H9 (cell line): ENCODE results near the gene RACGAP1. TPM values are rescaled to one million over a fixed set of nuclear protein-coding genes. Genes with fewer than 3 reads are reported as not detected.

Source experiments
- DNase-seq: peaks from one replicate; pipeline ENCODE4 v3.0.0-alpha.2; 2017
- H2AFZ ChIP-seq: one replicate; pipeline ENCODE4 v1.6.1; 2013; ENCODE audit warnings: mild to moderate bottlenecking, low read length, control low read depth, moderate library complexity
- H2AK5ac ChIP-seq: 2 replicates; pipeline ENCODE4 v1.6.1; 2013; ENCODE audit warnings: low read length, control low read depth, mixed read lengths; ENCODE audit not compliant: insufficient read length
- H2BK120ac ChIP-seq: one replicate; pipeline ENCODE4 v1.6.1; 2013; ENCODE audit warnings: low read depth, mild to moderate bottlenecking, low read length, control low read depth, inconsistent platforms; ENCODE audit not compliant: poor library complexity, severe bottlenecking
- H2BK12ac ChIP-seq: 2 replicates; pipeline ENCODE4 v1.6.1; 2013; ENCODE audit warnings: low read length, control low read depth, mixed read lengths, low read depth; ENCODE audit not compliant: insufficient read length
- H2BK15ac ChIP-seq: 2 replicates; pipeline ENCODE4 v1.6.1; 2013; ENCODE audit warnings: low read depth, low read length, control low read depth
- H2BK20ac ChIP-seq: one replicate; pipeline ENCODE4 v1.6.1; 2013; ENCODE audit warnings: low read depth, mild to moderate bottlenecking, low read length, control low read depth, inconsistent platforms; ENCODE audit not compliant: poor library complexity, severe bottlenecking
- H2BK5ac ChIP-seq: 2 replicates; pipeline ENCODE4 v1.6.1; 2013; ENCODE audit warnings: low read length, control low read depth, mixed read lengths; ENCODE audit not compliant: insufficient read length
- H3K14ac ChIP-seq: 2 replicates; pipeline ENCODE4 v1.6.1; 2013; ENCODE audit warnings: low read length, control low read depth; ENCODE audit not compliant: insufficient read depth
- H3K18ac ChIP-seq: 2 replicates; pipeline ENCODE4 v1.6.1; 2013; ENCODE audit warnings: low read depth, mild to moderate bottlenecking, mixed read lengths, low read length, control low read depth; ENCODE audit not compliant: insufficient read length
- H3K23ac ChIP-seq: 2 replicates; pipeline ENCODE4 v1.6.1; 2013; ENCODE audit warnings: low read length, control low read depth, mixed read lengths, low read depth; ENCODE audit not compliant: insufficient read length
- H3K23me2 ChIP-seq: 2 replicates; pipeline ENCODE4 v1.6.1; 2013; ENCODE audit warnings: low read depth, mild to moderate bottlenecking, mixed read lengths, low read length, control low read depth; ENCODE audit not compliant: insufficient read length, poor library complexity, severe bottlenecking
- H3K27ac ChIP-seq: 2 replicates; pipeline ENCODE4 v1.5.1; 2013; ENCODE audit warnings: low read length, control low read depth, mixed read lengths, low read depth; ENCODE audit not compliant: insufficient read length
- H3K27me3 ChIP-seq: 2 replicates; pipeline ENCODE4 v1.6.1; 2013; ENCODE audit warnings: low read length, control low read depth, inconsistent platforms; ENCODE audit not compliant: insufficient read depth
- H3K4ac ChIP-seq: 2 replicates; pipeline ENCODE4 v1.6.1; 2013; ENCODE audit warnings: low read depth, mild to moderate bottlenecking, control low read depth, inconsistent platforms, low read length, moderate library complexity
- H3K4me1 ChIP-seq: 2 replicates; pipeline ENCODE4 v1.6.1; 2013; ENCODE audit warnings: low read length, control low read depth, inconsistent platforms; ENCODE audit not compliant: insufficient read depth
- H3K4me2 ChIP-seq: 2 replicates; pipeline ENCODE4 v1.6.1; 2013; ENCODE audit warnings: low read length, control low read depth, mixed read lengths; ENCODE audit not compliant: insufficient read length, insufficient read depth
- H3K56ac ChIP-seq: 2 replicates; pipeline ENCODE4 v1.6.1; 2013; ENCODE audit warnings: low read depth, mild to moderate bottlenecking, mixed read lengths, low read length, control low read depth; ENCODE audit not compliant: insufficient read length
- H3K79me1 ChIP-seq: 2 replicates; pipeline ENCODE4 v1.6.1; 2013; ENCODE audit warnings: low read depth, mild to moderate bottlenecking, moderate library complexity, low read length, control low read depth, inconsistent platforms; ENCODE audit not compliant: insufficient read depth, poor library complexity, severe bottlenecking
- H3K79me2 ChIP-seq: 2 replicates; pipeline ENCODE4 v1.6.1; 2013; ENCODE audit warnings: low read length, control low read depth, inconsistent platforms; ENCODE audit not compliant: insufficient read depth
- H3K9ac ChIP-seq: 2 replicates; pipeline ENCODE4 v1.6.1; 2013; ENCODE audit warnings: low read length, control low read depth, mixed read lengths; ENCODE audit not compliant: insufficient read length; ENCODE audit errors: extremely low read depth
- H3K9me3 ChIP-seq: one replicate; pipeline ENCODE4 v1.6.1; 2013; ENCODE audit warnings: low read depth, low read length, inconsistent platforms; ENCODE audit not compliant: control insufficient read depth
- H3T11ph ChIP-seq: one replicate; pipeline ENCODE4 v1.6.1; 2013; ENCODE audit warnings: mild to moderate bottlenecking, low read length, control low read depth, inconsistent platforms
- H4K20me1 ChIP-seq: one replicate; pipeline ENCODE4 v1.6.1; 2013; ENCODE audit not compliant: control insufficient read depth, insufficient read length, insufficient read depth
- H4K5ac ChIP-seq: 2 replicates; pipeline ENCODE4 v1.6.1; 2013; ENCODE audit warnings: low read depth, mild to moderate bottlenecking, mixed read lengths, low read length, control low read depth; ENCODE audit not compliant: insufficient read length
- H4K8ac ChIP-seq: replicated peaks from 2 replicates; pipeline ENCODE4 v1.6.1; 2013; ENCODE audit warnings: low read length, control low read depth, mixed read lengths, low read depth; ENCODE audit not compliant: insufficient read length
- H4K91ac ChIP-seq: 2 replicates; pipeline ENCODE4 v1.6.1; 2013; ENCODE audit warnings: low read depth, mild to moderate bottlenecking, moderate library complexity, mixed read lengths, low read length, control low read depth; ENCODE audit not compliant: insufficient read length
- H3K27ac Mint-ChIP-seq, 3 experiments: 2 replicates in 2 of 3; 3 replicates in 1 of 3; pipeline ENCODE4 v1.8.0; 2020 to 2021; ENCODE audit warnings: mixed read lengths in 3 of 3, mild to moderate bottlenecking in 1 of 3, moderate library complexity in 1 of 3
- H3K27me3 Mint-ChIP-seq: 2 replicates; pipeline ENCODE4 v1.8.0; 2021; ENCODE audit warnings: low read depth, mild to moderate bottlenecking, moderate library complexity, mixed read lengths
- H3K36me3 Mint-ChIP-seq, 3 experiments: 2 replicates in 2 of 3; 3 replicates in 1 of 3; pipeline ENCODE4 v1.8.0; 2020 to 2021; ENCODE audit warnings: low read depth in 3 of 3, mixed read lengths in 3 of 3; ENCODE audit not compliant: insufficient read depth in 1 of 3
- H3K4me1 Mint-ChIP-seq, 2 experiments: 2 replicates each; pipeline ENCODE4 v1.8.0; 2020; ENCODE audit warnings: mixed read lengths in 2 of 2
- H3K4me3 Mint-ChIP-seq, 2 experiments: 2 replicates in 1 of 2; 3 replicates in 1 of 2; pipeline ENCODE4 v1.8.0; 2020 to 2021; ENCODE audit warnings: mild to moderate bottlenecking in 2 of 2, mixed read lengths in 2 of 2, moderate library complexity in 1 of 2
- H3K9me3 Mint-ChIP-seq, 2 experiments: 2 replicates in 1 of 2; 3 replicates in 1 of 2; pipeline ENCODE4 v1.8.0; 2020; ENCODE audit warnings: mild to moderate bottlenecking in 2 of 2, mixed read lengths in 2 of 2, moderate library complexity in 1 of 2
- WGBS: extraction: QIAGEN DNeasy Blood & Tissue Kit; methylation state at CpG from one replicate; pipeline ENCODE4 v1.1.7; 2013; ENCODE audit warnings: missing lambda C conversion rate, low lambda C conversion rate, mixed read lengths; ENCODE audit not compliant: insufficient read length; ENCODE audit errors: extremely low coverage; 5-methylcytosine and 5-hydroxymethylcytosine counted together
- total RNA-seq: library from RNA; stranded (reverse); gene quantifications from 2 replicates; pipeline ENCODE4 v1.2.1, GENCODE V29; 2021
- TF ChIP-seq, protein P1 (sequence below): fragments of 200-600 bp; sonication (generic); conservative IDR thresholded peaks from 3 replicates; pipeline ENCODE4 v1.8.0; 2021; ENCODE audit warnings: antibody characterized with exemption, mild to moderate bottlenecking

RACGAP1 gene
- total RNA-seq, 1 experiment from 2014 or later: 64.8 TPM

DNA sequence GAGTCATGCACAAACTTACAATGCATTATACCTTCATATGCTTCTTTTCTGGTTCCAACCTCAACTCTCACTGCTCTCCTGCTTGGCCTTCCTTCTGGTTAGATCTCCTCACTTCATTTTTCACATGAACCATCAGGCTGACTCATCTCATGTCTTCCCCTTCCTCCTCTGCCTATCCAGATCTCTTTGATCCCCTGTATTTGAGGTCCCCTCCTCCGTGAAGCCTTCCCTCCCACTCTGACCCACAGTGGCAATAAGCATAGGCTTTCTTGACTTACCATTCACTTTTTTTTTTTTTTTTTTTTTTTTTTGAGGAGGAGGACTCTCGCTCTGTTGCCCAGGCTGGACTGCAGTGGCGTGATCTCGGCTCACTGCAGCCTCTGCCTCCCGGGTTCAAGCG lies 17.4 kb upstream of the RACGAP1 start:
- DNase-seq: no peak
- Histone ChIP-seq H2AFZ (no peak overlapping the region), H3K14ac (no peak overlapping the region), H2BK12ac (no peak overlapping the region), H3T11ph (no peak overlapping the region), H3K56ac (no peak overlapping the region), H2AK5ac (no peak overlapping the region), H4K91ac (no peak overlapping the region), H2BK20ac (no peak overlapping the region), H3K4ac (no peak overlapping the region), H3K4me2 (no peak overlapping the region), H2BK120ac (no peak overlapping the region), H3K27ac (no peak overlapping the region), H3K23me2 (no peaks in the 10 kb centered on the region), H3K23ac (no peak overlapping the region), H3K27me3 (no peaks in the 10 kb centered on the region; the same call in 1 of the 2 replicates), H4K20me1 (no peaks in the 10 kb centered on the region), H3K9me3 (no peaks in the 10 kb centered on the region), H2BK5ac (no peak overlapping the region), H4K5ac (no peak overlapping the region), H2BK15ac (no peak overlapping the region), H3K9ac (no peak overlapping the region), H3K79me2 (no peaks in the 10 kb centered on the region), H3K18ac (no peak overlapping the region), H3K4me1 (no peaks in the 10 kb centered on the region), H4K8ac (no peak overlapping the region), H3K79me1 (no peaks in the 10 kb centered on the region)
- Mint-ChIP-seq H3K27me3 (peaks cover 77% of the 10 kb centered on the region), H3K4me3 (no peak overlapping the region), H3K4me1 (peaks cover 11 to 15% of the 10 kb centered on the region in 2 experiments), H3K9me3 (no peaks in the 10 kb centered on the region), H3K27ac (no peak overlapping the region), H3K36me3 (no peaks in the 10 kb centered on the region)
- no CpG with 5 or more reads among the region's 6 CpGs for WGBS
- TF ChIP-seq, protein P1, sequence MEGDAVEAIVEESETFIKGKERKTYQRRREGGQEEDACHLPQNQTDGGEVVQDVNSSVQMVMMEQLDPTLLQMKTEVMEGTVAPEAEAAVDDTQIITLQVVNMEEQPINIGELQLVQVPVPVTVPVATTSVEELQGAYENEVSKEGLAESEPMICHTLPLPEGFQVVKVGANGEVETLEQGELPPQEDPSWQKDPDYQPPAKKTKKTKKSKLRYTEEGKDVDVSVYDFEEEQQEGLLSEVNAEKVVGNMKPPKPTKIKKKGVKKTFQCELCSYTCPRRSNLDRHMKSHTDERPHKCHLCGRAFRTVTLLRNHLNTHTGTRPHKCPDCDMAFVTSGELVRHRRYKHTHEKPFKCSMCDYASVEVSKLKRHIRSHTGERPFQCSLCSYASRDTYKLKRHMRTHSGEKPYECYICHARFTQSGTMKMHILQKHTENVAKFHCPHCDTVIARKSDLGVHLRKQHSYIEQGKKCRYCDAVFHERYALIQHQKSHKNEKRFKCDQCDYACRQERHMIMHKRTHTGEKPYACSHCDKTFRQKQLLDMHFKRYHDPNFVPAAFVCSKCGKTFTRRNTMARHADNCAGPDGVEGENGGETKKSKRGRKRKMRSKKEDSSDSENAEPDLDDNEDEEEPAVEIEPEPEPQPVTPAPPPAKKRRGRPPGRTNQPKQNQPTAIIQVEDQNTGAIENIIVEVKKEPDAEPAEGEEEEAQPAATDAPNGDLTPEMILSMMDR: no peak
